CD4-positive, alpha-beta T cell (primary cell): ENCODE data around the gene KAZALD1. TPM values are rescaled to one million over a fixed set of nuclear protein-coding genes. Genes with fewer than 3 reads are reported as not detected.

Experiments
- ATAC-seq: fragments of 200-7000 bp; cut with Tn5 transposase; one replicate; pipeline ENCODE4 v1.10.0; 2022; ENCODE audit warnings: mild to moderate bottlenecking; ENCODE audit not compliant: poor library complexity
- CTCF ChIA-PET: fragments of 350-600 bp; sonication (Branson Sonifier 250); formaldehyde crosslinking; loops from one replicate; lab custom pipeline; 2021; ENCODE audit warnings: antibody characterized with exemption, inconsistent platforms; lab: Charles Lee
- POLR2A ChIA-PET: fragments of 350-600 bp; sonication (Branson Sonifier 250); formaldehyde crosslinking; loops from one replicate; lab custom pipeline; 2021; ENCODE audit warnings: antibody characterized with exemption, inconsistent platforms; lab: Charles Lee
- DNase-seq, 14 experiments: peaks; one replicate each; pipeline ENCODE4 v3.0.0-alpha.2; 2013 to 2020; ENCODE audit warnings: mixed read lengths in 2 of 14
- H3K27ac ChIP-seq, 2 donors: one replicate each; pipeline versions ENCODE4 v1.5.1 to v1.7.0; 2013; ENCODE audit warnings: low read length in 2 of 2, low read depth in 1 of 2, mild to moderate bottlenecking in 1 of 2
- H3K27me3 ChIP-seq, 2 experiments: 1 replicate in 1 of 2; 2 replicates in 1 of 2; pipeline versions ENCODE4 v1.6.1 to v1.7.0; 2013; ENCODE audit warnings: low read length in 2 of 2, control low read depth in 1 of 2, mild to moderate bottlenecking in 1 of 2, moderate library complexity in 1 of 2; ENCODE audit not compliant: insufficient read depth in 2 of 2, control insufficient read depth in 1 of 2
- H3K36me3 ChIP-seq: one replicate; pipeline ENCODE4 v1.6.1; 2013; ENCODE audit warnings: low read length, control low read depth; ENCODE audit not compliant: insufficient read depth
- H3K4me1 ChIP-seq: one replicate; pipeline ENCODE4 v1.6.1; 2013; ENCODE audit warnings: low read length, control low read depth; ENCODE audit not compliant: insufficient read depth
- H3K4me3 ChIP-seq: one replicate; pipeline ENCODE4 v1.5.1; 2013; ENCODE audit warnings: mild to moderate bottlenecking, low read length, moderate library complexity
- H3K9me3 ChIP-seq, 2 experiments: 1 replicate in 1 of 2; 2 replicates in 1 of 2; pipeline versions ENCODE4 v1.6.1 to v1.7.0; 2013; ENCODE audit warnings: low read length in 2 of 2, mild to moderate bottlenecking in 2 of 2, control low read depth in 1 of 2, moderate library complexity in 1 of 2; ENCODE audit not compliant: control insufficient read depth in 1 of 2, insufficient read depth in 1 of 2
- H3K27ac Mint-ChIP-seq: one replicate; pipeline ENCODE4 v1.8.0; 2020; ENCODE audit warnings: mixed read lengths
- H3K27me3 Mint-ChIP-seq: one replicate; pipeline ENCODE4 v1.8.0; 2021; ENCODE audit warnings: mixed read lengths
- H3K36me3 Mint-ChIP-seq: one replicate; pipeline ENCODE4 v1.8.0; 2021; ENCODE audit warnings: low read depth, mixed read lengths
- H3K4me1 Mint-ChIP-seq: one replicate; pipeline ENCODE4 v1.8.0; 2021; ENCODE audit warnings: low read depth, mixed read lengths
- H3K4me3 Mint-ChIP-seq: one replicate; pipeline ENCODE4 v1.8.0; 2020; ENCODE audit warnings: mild to moderate bottlenecking, mixed read lengths
- H3K9me3 Mint-ChIP-seq: one replicate; pipeline ENCODE4 v1.8.0; 2020; ENCODE audit warnings: mixed read lengths
- CTCF ChIP-seq: fragments of 200-600 bp; IDR thresholded peaks from one replicate; pipeline ENCODE4 v1.8.0; 2022; ENCODE audit warnings: antibody characterized with exemption, mild to moderate bottlenecking
- intact Hi-C, 2 experiments: fragments of 100-400 bp; cut with DNase I in 1 of 2; cut with micrococcal nuclease in 1 of 2; formaldehyde crosslinking; loops; one replicate each; pipeline versions ENCODE4 v1.15.1 to v1.9.0; 2023 to 2025; cut with DNase I, micrococcal nuclease
- total RNA-seq, 174 experiments: library from RNA in 2 of 174; stranded (reverse) in 2 of 174; gene quantifications; one replicate each; pipeline ENCODE4 v1.2.3 and lab custom pipeline; 2021 to 2026

KAZALD1 gene
- total RNA-seq, 2 experiments from 2014 or later: not detected

GRCh38 chr10:101028446-101029337 is 33.1 kb upstream of the KAZALD1 start:
- intact Hi-C loops: no loop called here
- H3K27ac Mint-ChIP-seq: no peak overlapping the region
- peaks cover 38% of the 10 kb centered on the region for H3K4me1 ChIP-seq
- no peaks in the 10 kb centered on the region for H3K9me3 Mint-ChIP-seq
- peaks cover 14% of the 10 kb centered on the region for H3K36me3 Mint-ChIP-seq
- H3K4me3 ChIP-seq: no peak overlapping the region
- peak in 2 of 14 experiments; percentile 35 to 55 for DNase-seq
- no peak for TF ChIP-seq CTCF
- no peaks in the 10 kb centered on the region for H3K9me3 ChIP-seq
- H3K36me3 ChIP-seq: no peaks in the 10 kb centered on the region
- peaks cover 19% of the 10 kb centered on the region for H3K4me1 Mint-ChIP-seq
- H3K27me3 Mint-ChIP-seq: no peaks in the 10 kb centered on the region
- ChIA-PET CTCF (interaction anchor here (1.0 kb wide), 1 partner anchor 14 kb away, joined by 3 read pairs; no protein-coding TSS in a partner anchor), POLR2A (interaction anchor here (0.8 kb wide), 1 partner anchor 14 kb away, joined by 3 read pairs; no protein-coding TSS in a partner anchor)
- no peaks in the 10 kb centered on the region for H3K27me3 ChIP-seq
- no peak overlapping the region for H3K27ac ChIP-seq
- ATAC-seq: no peak
- H3K4me3 Mint-ChIP-seq: peak overlapping the region; percentile 25

GRCh38 chr10:101029520-101030295 is 32.1 kb upstream of the KAZALD1 start:
- Histone ChIP-seq H3K4me1 (peaks cover 38% of the 10 kb centered on the region), H3K9me3 (no peaks in the 10 kb centered on the region), H3K4me3 (no peak overlapping the region), H3K27ac (no peak overlapping the region), H3K36me3 (peaks cover 3% of the 10 kb centered on the region), H3K27me3 (no peaks in the 10 kb centered on the region)
- H3K9me3 Mint-ChIP-seq: no peaks in the 10 kb centered on the region
- H3K4me3 Mint-ChIP-seq: peak overlapping the region; percentile 31
- no peaks in the 10 kb centered on the region for H3K27me3 Mint-ChIP-seq
- ATAC-seq (no peak), DNase-seq (peak in 1 of 14 experiments; percentile 37)
- H3K27ac Mint-ChIP-seq: no peak overlapping the region
- POLR2A ChIA-PET: interaction anchor here (0.8 to 3.2 kb wide), 3 partner anchors 12 to 31 kb away, joined by 3 to 48 read pairs (median 44); partner anchors contain the start of gene LZTS2
- H3K36me3 Mint-ChIP-seq: peaks cover 18% of the 10 kb centered on the region
- CTCF ChIA-PET: interaction anchor here (0.6 to 3.5 kb wide), 4 partner anchors 12 to 33 kb away, joined by 3 to 28 read pairs (median 7); no protein-coding TSS in a partner anchor
- H3K4me1 Mint-ChIP-seq: peaks cover 19% of the 10 kb centered on the region
- TF ChIP-seq CTCF: no peak
- intact Hi-C loops: loop anchor here (5.0 kb wide), 1 partner anchor 38 kb away; no protein-coding TSS in a partner anchor
